IPS-NIHi7 (cell line): Measurements from ENCODE around the gene FSTL4.

ENCODE experiments used
- DNase-seq: peaks from one replicate; pipeline ENCODE4 v3.0.0; 2012; ENCODE audit warnings: mixed read lengths; ENCODE audit errors: extremely low spot score

FSTL4 gene

DNA sequence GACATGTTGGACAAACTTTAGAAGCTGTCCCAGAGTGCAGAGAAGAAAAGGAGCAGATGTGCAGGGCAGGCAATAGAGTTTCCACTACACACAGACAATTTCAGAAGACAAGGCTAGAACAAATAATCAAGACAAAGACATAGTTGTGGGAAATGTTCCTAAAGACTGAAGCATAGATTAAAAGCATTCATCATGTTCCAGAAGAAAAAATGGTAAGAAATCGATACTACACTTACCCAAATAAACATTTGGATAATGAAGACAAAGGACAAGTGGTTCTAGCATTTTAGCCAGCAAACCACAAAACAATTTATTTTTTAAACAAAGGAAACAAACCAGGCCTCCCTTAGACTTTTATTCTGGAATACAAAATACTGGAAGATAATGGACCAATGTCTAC is 97.9 kb downstream of the FSTL4 start:
- DNase-seq = no peak

DNA sequence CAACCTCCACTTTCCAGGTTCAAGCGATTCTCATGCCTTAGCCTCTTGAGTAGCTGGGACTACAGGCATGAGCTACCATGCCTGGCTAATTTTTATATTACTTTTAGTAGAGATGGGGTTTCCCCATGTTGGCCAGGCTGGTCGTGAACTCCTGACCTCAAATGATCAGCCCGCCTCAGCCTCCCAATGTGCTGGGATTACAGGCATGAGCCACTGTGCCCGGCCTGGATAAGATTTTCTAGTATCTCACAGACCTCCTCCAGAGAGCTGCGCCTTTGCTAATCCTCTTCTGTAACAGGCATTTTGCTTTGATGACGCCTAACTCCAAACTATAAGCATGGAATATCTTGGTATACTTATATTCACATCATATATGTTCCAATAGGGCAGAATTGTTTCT is 99.4 kb downstream of the FSTL4 start:
- no peak for DNase-seq

DNA sequence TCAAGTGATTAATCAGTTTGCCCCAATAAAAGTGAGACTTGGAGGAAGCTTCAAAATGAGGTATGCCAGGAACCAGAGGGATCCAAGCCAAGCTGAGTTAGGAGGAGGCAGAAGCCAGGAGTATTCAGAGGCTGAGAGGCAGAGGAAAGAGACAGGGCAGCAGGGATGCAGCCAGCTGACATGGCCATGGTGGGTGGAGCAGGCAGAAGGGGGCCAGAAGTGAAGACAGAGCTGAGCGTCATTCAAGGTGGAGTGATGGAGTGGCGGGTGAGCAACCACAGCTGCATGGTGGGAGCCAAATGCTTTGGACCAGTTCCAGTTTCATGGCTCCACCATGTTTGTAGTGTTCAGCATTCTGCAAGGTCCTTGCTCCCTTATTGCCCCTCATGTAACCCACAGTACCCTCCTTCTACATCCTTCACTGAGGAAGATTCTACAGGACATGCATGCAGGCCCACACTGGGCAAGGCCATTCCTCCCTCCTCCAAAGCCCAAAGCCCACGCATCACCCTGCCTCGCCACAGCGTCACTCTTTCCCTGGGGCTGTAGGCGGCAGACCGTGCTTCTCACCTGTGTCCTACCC is 100.6 kb downstream of the FSTL4 start:
- no peak for DNase-seq

DNA sequence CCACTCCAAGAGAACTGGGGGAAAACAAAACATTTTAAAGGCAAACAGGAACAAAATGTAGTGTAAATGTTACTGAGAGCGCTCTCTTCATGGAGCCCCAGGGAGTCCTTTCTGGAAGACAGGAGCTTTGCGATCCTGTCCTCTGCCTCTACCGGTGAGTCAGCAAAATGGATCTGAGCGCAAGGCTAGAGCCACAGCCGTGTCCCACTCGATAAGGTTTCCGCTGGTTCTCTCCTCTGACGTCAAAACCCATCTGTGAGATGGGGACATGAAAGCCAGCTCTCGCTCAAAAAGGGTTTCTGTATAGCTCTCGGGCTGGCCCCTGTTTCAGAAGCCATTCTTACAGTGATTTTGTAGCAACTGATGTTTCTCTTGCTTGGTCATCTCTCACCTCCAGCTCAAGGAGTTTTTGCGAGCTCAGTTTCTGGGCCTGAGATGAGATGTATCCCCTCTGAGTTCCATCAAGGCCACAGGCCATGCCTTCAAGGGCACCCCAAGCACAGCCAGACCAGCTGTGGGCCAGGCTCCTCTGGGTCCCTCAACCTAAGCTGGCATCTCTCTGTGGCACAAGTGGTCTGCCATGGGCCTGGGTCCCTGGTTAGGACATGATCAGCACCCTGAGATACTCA is 101.6 kb downstream of the FSTL4 start:
- DNase-seq = peak; percentile 24

DNA sequence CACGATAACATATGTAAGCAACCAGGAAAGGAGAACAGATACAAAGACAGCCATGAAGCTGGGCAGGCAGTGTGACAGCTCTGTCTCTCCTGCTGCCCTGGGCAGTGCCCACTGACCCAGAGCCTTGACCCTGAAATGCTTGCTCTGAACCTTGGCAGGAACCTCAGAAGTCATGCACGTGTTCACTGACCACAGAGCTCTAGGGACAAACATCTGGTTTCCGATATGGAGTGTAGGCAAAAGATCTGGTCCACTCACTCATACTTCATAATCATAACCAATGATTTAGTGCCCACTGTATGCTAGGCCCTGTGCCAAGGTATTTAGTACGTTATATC is 102.6 kb downstream of the FSTL4 start:
- no peak for DNase-seq

DNA sequence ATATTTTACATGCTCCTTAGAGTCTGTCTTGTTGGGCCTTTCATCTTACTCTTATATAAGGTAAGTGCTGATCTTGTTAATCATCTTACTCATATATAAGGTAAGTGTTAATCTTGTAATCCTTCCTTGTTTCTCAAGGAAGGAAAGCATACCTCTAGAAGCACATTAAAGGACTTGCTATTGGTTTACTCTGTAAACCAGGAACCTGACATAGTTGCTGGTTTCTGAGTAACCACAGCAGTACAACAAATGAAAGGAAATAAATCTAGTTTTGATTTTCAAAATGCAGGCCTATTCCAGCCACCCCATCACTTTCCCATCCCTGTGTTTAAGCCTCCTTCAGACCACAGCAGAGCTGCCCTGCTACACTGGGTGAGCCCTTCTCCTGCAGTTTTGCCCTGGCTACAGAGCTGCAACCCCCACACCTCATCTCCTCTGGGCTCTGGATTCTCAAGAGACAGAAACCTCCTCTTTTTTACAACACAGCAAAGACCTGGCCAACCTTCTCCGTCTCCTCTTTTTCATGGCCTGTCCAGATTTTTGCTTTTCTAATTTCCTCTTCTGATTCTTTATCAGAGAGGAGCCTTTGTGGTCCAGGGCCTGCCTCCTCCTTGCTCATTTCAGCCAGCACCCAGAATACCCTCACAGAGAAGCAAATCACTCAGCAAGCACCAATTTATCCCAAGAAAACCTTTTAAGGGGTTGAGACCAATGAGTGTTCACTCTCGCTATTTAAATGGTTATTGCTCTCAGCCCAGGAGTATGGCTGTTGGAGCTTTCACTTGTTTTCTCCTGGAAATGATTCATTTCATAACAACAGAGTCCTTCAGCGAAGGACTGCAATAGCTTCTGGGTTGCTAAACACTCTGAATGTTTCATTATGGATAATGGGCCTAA is 103.2 kb downstream of the FSTL4 start:
- no peak for DNase-seq

DNA sequence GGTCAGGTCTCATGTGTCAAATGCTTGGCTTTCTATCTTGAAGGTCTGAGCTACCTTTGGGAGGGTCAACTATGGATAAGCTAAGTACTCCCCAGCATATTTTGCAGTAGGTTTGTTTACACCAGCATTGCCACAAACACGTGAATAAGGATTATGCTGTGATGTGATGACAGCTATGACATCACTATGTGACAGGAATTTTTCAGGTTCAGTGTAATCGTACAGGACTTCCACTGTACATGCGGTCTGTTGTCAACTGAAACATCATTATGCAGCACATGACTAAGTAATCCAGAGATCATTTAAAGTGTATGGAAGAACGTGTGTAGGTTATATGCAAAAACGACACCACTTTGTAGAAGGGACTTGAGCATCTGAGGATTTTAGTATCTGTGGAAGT is 104.0 kb downstream of the FSTL4 start:
- no peak for DNase-seq

DNA sequence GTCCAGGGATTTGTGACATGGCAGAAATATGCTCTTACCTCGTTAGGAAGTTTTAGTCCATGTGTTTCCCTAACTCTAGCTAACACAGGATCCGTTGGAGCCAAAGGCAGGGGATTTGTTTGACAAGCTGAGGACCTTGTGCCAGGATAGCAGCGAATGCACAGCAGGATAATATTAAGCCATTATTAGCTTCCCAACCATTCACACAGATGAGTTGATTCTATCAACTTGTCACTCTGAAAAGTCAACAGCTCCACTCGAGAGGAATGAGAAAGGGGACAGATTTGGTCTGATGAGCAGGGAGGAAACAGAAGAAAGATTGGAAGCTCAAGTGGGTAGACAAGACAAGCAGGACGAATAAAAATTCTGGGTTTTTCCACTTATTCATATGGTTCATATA is 106.2 kb downstream of the FSTL4 start:
- DNase-seq = no peak

DNA sequence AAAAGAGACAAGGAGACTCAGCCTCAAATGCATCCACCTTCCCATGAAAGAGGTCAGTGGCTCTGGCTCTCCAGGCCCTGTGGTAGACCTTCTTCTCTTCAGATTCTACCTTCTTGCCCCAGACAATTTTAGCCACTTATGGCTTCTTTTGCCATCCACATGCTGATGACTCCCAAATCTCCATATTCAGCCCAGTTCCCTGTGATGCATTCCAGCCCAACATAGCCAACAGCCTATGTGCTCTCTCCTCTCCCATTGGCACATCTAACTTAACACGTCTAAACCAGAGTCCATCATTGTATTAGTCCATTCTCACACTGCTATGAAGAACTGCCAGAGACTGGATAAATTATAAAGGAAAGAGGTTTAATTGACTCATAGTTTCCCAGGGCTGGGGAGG is 108.8 kb downstream of the FSTL4 start:
- no peak for DNase-seq

DNA sequence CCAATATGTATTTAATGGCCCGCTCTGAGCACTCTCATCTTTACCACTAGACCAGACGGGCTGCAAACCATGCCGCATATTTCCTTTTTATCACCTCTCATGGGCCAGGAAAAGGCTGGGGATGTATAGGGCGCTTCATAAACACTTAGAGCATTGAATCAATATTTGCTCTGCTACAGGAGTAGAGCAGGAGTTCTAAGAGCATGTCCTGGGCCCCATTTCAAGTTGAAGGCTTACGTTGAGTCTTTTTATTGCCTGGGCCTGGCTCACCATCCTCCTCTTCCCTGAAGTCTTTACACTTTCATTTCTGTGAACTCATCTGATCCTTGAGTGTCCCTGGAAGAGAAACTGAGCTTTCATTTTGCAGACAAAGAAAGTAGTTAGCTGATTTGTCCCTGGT is 112.4 kb downstream of the FSTL4 start:
- DNase-seq = no peak

DNA sequence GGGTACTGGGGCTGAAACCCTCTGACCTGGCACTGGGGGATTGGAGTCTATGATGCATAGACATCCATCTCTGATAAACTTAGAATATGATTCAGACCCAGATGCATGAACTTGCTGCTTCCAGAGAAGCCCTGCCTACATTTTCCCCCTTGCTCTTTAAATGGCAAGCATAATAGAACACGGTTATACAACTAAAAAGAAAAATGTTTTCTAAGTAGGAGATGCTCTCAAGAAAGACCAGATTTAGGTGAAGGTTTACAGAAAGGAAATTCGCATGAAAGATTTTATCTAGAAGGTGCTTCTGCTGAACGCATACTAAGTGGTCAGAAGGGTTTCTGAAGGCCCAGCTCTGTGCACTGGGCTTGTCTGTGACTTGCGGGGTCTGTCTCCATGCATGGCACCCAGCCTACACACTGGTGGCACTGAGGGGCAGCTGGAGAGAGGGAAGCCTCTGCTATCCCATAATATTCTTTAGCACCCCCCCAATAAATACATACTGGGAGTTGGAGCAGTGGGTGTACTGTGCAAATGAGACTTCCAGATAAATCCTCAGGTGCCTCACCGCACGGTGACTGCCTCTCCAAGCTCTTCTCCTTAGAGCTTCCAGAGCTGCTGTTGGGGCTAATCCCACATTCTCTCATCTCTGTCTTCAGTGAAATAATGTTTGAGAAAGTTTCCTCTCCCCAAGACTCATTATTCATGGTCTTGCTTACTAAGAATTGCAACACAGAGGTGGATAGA is 114.6 kb downstream of the FSTL4 start:
- DNase-seq = no peak

DNA sequence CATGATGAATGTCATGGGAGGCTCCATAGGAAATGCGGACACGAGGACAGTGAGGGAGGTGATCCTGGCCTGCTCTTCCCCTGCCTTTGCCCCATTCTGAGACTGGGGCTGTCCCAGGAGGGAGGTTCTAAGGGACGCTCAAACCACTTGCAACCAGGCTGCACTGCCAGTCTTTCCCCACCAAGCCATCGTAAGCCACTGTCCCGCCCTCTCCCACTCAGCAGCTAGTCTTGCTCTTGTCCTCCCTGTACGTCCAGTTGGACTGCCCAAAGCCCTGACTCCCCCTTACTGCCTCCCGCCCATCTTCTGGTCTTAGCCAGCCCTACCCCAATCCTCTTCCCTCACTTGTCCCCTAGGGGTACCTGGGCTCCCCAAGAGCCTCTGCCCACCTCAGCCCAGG is 115.7 kb downstream of the FSTL4 start:
- no peak for DNase-seq

DNA sequence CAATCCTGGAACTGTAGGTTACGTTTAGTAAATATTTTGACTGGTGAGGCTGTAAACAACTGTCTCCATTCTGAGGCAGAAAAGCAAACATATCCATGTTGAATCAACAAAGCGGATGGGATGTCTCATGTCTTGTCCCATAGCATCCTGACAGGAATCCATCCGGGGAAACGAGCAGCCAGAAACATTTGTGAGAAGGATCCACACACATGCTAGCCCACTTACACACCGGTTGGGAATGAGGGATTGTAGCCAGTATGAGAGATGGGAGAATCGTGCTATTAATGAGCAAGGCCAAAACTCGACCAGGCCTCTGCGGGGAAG is 117.5 kb downstream of the FSTL4 start:
- no peak for DNase-seq

DNA sequence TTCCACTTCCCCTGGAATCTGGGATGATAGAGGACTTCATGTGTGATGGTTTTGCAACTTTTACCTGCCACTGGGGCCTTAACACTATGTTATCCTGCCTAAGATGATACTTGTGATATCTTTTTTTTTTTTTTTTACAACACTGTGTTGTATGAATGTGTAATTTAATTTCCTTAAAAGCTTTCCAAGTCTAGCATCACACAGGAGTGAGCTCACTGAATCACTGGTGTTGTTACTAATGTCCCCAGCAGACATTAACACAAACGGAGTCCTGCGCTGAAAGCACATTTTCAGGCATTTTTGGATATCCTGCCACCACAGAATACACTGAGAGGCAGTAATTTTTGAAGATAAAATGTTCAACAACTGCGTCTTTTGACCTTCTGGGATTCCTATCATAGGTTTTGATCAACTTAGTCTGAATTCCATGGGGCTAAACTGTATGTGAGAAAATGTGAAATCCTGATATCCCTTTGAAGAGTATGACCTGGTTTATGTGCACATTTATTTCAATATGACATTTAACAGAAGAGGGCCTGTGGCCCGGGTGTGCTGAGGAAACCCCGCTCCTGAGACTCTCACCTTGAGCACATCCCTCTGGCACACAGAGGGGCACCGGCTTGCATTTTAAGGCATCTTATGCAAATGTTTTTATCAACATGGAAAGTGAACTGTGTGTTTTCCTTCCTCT is 118.0 kb downstream of the FSTL4 start:
- DNase-seq = no peak

DNA sequence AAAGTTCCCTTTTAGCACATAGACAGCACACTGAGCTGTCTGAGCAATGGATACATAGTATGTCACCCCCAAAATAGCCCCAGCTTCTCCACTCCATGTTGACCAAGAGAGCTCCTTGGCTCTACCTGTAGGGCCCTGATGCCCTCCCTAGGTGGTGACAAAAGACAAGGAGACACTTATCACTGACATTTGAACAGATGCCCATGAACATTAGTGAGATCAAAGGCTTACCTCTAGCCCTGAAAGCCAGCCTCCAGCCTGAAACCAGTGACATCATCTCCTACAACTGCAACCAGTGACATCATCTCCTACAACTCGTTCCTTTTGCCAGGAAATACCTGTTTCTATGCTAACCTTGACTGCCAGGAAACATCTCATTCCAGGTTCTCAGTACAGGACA is 122.7 kb downstream of the FSTL4 start:
- DNase-seq = no peak

DNA sequence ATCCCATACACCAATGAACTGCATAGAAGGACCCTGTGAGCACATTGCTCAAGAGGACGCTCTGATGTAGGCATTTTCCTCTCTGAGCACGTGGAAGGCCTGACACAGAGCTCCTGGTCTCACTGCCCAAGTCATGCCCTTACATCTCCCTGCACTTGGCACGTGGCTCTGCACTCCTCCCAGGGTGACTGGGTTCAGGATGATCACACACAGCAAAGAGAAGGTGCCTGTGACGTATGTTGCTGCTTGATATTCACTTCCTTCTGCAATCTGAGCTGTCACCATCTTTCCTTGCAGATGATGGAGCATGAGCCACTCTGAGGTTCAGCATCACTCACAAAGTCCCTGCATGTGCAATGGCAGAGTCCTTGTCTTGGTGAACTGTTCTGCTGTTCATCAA is 125.2 kb downstream of the FSTL4 start:
- DNase-seq = no peak

DNA sequence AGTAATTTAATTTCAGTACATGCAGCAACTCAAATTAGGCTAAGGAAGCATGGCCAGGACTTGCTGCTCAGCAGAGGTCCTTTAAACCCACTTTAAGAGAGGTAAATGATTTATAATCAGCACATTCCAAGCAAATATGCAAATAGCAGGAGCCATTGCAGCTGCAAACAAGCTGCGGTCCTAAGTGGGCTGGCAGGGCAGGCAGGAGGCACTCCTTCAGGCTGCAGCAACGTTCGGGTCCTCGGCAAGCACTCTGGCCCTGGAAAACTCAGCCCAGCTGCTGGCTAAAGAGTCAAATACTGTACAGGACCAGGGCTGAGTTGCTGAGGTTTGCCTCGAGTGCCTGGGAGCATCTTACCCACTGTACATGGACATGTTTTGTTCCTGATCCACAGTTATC is 126.9 kb downstream of the FSTL4 start:
- DNase-seq = no peak

DNA sequence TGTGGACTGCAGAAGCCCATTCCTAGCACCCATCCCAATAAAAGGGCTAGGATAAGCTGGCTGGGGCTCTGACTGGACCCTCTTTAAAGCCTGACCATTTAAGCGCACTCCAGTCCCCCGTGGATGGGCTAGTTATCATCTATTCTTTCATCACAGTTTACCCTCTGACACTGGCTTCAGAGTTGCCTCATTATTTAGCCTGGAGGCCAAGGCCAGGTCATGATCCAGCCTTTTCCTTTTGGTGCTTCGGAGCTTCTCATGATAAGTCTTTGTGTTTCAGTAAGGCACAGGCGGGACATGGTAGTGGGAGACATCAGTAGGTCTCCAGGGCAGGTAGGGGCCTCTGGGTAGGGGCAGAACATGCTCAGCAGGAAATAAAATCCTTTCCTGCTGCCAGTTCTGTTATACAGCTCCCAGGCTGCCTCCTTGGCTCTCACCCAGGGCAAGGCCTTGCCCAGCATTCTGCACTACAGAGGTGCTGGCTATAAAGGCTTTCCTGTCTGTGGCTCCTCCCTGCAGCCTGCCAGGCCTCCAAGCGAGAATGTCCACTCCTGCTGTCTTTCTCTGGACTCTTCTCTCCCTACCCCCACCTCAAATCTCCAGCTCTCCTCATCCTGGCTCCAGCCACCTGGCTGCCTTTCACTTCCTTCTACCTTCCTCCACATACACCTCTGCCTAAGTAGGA is 128.8 kb downstream of the FSTL4 start:
- DNase-seq = no peak

DNA sequence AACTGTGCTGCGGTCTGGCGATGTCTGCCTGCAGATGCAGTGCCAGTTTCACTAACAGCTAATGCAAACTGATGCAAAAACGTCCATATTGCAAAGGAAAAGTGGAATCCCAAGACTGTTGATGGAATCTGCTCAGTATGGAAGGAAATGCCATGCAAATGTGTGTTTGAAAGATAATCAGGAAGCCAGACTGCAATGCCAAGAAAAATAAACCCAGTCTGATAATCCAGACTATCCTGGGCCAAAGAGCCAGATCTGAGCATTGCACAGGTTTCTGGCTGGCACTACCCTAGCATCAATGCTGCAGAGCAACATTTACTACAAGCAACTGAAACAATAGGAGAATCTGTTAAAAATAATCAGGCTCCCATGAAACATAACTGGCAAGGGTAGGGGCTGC is 130.3 kb downstream of the FSTL4 start:
- DNase-seq = no peak

DNA sequence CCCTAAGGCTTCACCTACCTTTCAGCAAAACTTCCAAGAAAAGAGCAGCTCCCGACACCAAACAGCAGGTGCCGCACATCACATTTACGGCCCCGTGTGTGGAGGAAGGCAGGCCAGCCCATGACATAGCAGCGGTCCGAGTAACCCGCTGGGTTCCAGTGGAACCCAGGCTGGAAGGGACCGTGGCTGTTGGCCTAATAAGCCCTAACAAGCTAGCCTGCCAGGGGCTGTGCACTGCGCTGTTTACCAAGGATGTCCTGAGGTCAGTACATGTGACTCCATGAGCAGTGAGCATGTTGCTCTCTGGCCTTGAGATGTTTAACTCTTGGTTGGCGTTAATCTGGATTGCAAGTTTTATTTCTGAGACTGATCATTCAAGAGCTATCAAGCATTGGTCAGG is 131.5 kb downstream of the FSTL4 start:
- no peak for DNase-seq

DNA sequence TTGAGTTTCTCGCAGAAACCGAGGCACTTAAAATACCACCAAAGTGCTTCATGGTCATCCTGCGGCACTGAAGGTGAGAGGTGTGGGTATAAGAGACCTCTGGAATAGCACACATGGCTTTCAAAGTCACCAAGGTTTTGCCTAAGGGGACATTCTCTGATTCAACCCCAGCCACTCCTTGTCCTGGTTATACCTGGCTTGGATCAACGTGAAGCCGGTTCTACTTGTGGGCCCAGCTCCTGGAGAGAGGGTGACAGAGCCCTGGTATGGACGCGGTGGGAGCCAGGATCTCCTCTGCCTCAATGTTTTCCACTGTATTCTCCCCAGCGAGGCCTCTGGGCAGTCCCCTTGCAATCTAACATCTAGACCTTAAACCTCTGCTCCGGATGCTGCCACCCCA is 132.0 kb downstream of the FSTL4 start:
- no peak for DNase-seq
